ENCODE data around the gene CERK.

Gene CERK

DNA sequence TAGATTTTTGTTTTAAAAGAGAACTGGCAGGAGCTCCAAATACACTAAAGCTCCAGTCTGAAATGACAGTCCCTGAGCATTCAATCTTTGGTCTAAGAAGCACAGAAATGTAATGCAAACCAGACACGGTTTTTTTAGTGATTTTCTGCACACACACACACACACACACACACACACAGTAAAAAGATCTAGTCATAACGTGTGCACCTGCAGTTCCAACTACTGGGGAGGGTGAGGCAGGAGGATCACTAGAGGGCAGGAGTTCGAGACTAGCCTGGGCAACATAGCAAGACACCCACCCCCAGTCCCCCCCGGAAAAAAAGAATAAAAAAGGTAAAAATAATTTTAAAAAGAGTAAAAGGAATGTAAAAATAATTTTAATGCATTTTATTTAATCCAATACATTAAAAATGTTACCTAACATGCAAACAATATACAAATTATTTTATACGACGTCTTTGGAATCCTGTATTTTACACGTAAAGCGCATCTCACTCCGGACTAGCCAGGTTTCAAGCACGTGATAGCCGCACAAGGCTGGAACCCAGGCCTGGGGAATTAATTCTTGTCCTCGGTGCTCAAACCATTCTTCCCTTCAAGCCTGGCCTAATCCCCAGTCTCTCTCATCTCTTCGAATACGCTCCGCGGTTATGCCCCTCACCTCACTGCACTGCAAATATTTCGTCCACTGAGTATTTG, 23.6 kb upstream of the CERK start:
- H3K36me3 ChIP-seq (ENCODE audit: insufficient read depth, low read length) = no peaks in the 10 kb centered on the region
- H3K4me3 ChIP-seq = peak overlapping the region; percentile 98
- H3K9ac ChIP-seq (ENCODE audit: insufficient read length) = peak overlapping the region; percentile 100
- peak overlapping the region; percentile 75 for H3K27ac ChIP-seq
- DNase-seq (ENCODE audit: low read depth, low spot score) = no peak
- TF ChIP-seq POLR2AphosphoS5 (IDR thresholded peaks at IDR 0.05; ENCODE audit: borderline replicate concordance, low read depth, low read length) (no peak), EZH2 (IDR thresholded peaks at IDR 0.05) (no peak), FOXP2 (optimal IDR thresholded peaks at IDR 0.05; ENCODE audit: control extremely low read depth, extremely low read length, insufficient read depth) (no peak)
- H3K9me3 ChIP-seq (ENCODE audit: low read depth, low read length) = no peaks in the 10 kb centered on the region

DNA sequence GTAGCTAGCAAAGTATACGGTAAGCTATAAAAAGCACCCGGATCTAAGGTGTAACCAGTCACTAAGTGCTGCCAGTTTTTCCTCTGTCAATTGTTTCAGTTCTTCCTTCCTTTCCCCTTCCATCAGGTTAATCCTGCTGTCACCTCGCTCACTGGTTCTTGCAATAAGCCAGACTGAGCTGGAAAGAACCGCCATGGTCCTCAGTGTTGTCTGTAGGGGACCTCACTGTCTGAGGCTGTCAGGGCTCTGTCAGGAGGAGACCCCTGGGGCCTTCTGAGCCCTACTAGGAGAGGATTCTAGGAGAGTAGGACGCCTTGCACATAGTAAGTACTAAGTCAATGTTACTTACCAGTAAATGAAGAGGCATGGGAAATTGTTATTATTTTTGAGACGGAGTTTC, 23.0 kb upstream of the CERK start:
- H3K9me3 ChIP-seq (ENCODE audit: low read depth, low read length) = no peaks in the 10 kb centered on the region
- no peaks in the 10 kb centered on the region for H3K36me3 ChIP-seq (ENCODE audit: insufficient read depth, low read length)
- DNase-seq (ENCODE audit: low read depth, low spot score) = no peak
- H3K27ac ChIP-seq = no peak overlapping the region; the same call in 1 of the 2 replicates
- TF ChIP-seq POLR2AphosphoS5 (IDR thresholded peaks at IDR 0.05; ENCODE audit: borderline replicate concordance, low read depth, low read length) = no peak
- TF ChIP-seq EZH2 (IDR thresholded peaks at IDR 0.05) = no peak
- no peak for TF ChIP-seq FOXP2 (optimal IDR thresholded peaks at IDR 0.05; ENCODE audit: control extremely low read depth, extremely low read length, insufficient read depth)
- peak overlapping the region; percentile 100 for H3K9ac ChIP-seq (ENCODE audit: insufficient read length)
- peak overlapping the region; percentile 98 for H3K4me3 ChIP-seq

DNA sequence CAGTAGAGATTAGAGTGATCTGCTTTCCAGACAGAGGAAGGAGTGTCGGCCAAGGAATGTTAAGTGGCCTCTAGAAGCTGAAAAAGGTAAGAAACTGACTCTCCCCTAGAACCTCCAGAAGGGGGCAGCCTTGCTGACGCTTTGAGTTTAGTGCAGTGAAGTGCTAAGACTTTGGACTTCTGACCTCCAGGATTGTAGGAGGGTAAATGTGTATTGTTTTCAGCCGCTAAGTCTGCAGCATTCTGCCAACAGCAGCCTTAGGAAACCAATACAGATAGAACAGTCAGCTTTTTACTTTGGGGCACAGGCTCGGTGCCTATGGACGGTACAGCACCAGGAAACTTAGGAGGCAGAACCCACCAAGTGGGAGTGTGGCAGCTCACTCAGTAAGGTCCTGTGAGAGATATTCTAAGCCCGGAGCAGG, 20.8 kb upstream of the CERK start:
- Histone ChIP-seq H3K36me3 (ENCODE audit: insufficient read depth, low read length) (no peaks in the 10 kb centered on the region), H3K27ac (no peak overlapping the region), H3K4me3 (no peak overlapping the region), H3K9ac (ENCODE audit: insufficient read length) (no peak overlapping the region), H3K9me3 (ENCODE audit: low read depth, low read length) (no peaks in the 10 kb centered on the region)
- no peak for TF ChIP-seq FOXP2 (optimal IDR thresholded peaks at IDR 0.05; ENCODE audit: control extremely low read depth, extremely low read length, insufficient read depth)
- TF ChIP-seq EZH2 (IDR thresholded peaks at IDR 0.05) = no peak
- TF ChIP-seq POLR2AphosphoS5 (IDR thresholded peaks at IDR 0.05; ENCODE audit: borderline replicate concordance, low read depth, low read length) = no peak
- DNase-seq (ENCODE audit: low read depth, low spot score) = no peak

DNA sequence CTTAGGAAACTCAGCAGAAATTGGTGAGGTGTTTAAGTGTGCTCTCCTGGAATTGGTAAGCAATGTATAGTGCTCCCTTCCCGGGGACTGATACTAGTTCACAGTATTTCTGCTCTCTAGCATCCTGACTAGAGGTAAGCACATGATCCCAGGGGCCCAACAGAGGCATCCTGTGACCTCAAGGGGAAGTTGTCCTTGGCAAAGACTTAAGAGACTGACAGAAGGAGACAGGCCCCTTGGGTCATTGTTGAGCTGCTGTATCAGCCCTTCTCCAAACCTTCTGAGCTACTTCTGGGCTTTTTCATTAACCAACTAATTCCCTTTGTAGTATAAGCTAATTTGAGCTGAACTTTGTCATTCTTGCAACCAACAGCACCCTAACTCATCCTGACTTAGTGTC, 20.1 kb upstream of the CERK start:
- no peak overlapping the region for H3K9ac ChIP-seq (ENCODE audit: insufficient read length)
- no peak for DNase-seq (ENCODE audit: low read depth, low spot score)

DNA sequence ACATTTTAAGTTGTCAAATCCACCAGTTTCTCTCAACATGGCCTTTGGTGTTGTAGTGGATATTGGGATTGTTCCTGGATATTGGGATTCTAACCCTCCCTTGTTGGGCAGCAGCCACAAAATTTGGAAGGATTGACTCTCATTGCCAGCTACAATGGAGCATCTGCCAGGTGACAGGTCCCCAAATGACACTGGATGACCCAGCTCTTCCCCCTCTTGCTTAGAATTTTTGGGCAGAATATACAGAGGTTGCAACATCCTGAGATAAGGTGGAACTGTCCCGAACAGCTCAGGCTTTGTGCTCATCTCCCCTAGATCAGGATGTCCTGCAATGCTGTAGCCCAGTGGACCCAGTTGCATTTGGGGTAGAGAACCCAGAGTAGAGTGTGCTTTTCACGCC, 19.1 kb upstream of the CERK start:
- no peak for TF ChIP-seq POLR2AphosphoS5 (IDR thresholded peaks at IDR 0.05; ENCODE audit: borderline replicate concordance, low read depth, low read length)
- no peak for TF ChIP-seq EZH2 (IDR thresholded peaks at IDR 0.05)
- no peak for TF ChIP-seq FOXP2 (optimal IDR thresholded peaks at IDR 0.05; ENCODE audit: control extremely low read depth, extremely low read length, insufficient read depth)
- Histone ChIP-seq H3K27ac (no peak overlapping the region), H3K36me3 (ENCODE audit: insufficient read depth, low read length) (no peaks in the 10 kb centered on the region), H3K9me3 (ENCODE audit: low read depth, low read length) (no peaks in the 10 kb centered on the region), H3K4me3 (no peak overlapping the region), H3K9ac (ENCODE audit: insufficient read length) (no peak overlapping the region)
- DNase-seq (ENCODE audit: low read depth, low spot score) = no peak

More for the DNA sequence above, 20.1 kb upstream of the CERK start:
- H3K36me3 ChIP-seq (ENCODE audit: insufficient read depth, low read length) = no peaks in the 10 kb centered on the region
- TF ChIP-seq EZH2 (IDR thresholded peaks at IDR 0.05) = no peak
- TF ChIP-seq FOXP2 (optimal IDR thresholded peaks at IDR 0.05; ENCODE audit: control extremely low read depth, extremely low read length, insufficient read depth) = no peak
- TF ChIP-seq POLR2AphosphoS5 (IDR thresholded peaks at IDR 0.05; ENCODE audit: borderline replicate concordance, low read depth, low read length) = no peak
- H3K4me3 ChIP-seq = no peak overlapping the region
- H3K9me3 ChIP-seq (ENCODE audit: low read depth, low read length) = no peaks in the 10 kb centered on the region
- H3K27ac ChIP-seq = no peak overlapping the region

DNA sequence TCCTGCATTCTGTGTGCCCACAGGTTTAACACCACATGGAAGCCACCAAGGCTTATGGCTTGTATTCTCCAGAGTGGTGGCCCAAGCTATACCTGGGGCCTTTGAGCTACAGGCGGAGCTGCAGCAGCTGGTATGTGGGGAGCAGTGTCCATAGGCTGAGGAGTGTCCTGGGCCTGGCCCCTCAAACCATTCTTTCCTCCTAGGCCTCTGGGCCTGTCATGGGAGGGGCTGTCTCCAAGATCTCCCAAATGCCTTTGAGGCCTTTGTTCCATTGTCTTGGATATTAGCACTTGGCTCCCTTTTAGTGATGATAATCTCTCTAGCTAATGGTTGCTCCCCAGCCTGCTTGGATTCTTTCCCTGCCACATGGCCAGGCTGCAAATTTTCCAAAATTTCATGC, 18.0 kb upstream of the CERK start:
- TF ChIP-seq EZH2 (IDR thresholded peaks at IDR 0.05) = no peak
- no peak for TF ChIP-seq POLR2AphosphoS5 (IDR thresholded peaks at IDR 0.05; ENCODE audit: borderline replicate concordance, low read depth, low read length)
- no peak for TF ChIP-seq FOXP2 (optimal IDR thresholded peaks at IDR 0.05; ENCODE audit: control extremely low read depth, extremely low read length, insufficient read depth)
- no peak for DNase-seq (ENCODE audit: low read depth, low spot score)
- no peak overlapping the region for H3K9ac ChIP-seq (ENCODE audit: insufficient read length)
- no peaks in the 10 kb centered on the region for H3K9me3 ChIP-seq (ENCODE audit: low read depth, low read length)
- no peaks in the 10 kb centered on the region for H3K36me3 ChIP-seq (ENCODE audit: insufficient read depth, low read length)
- no peak overlapping the region for H3K4me3 ChIP-seq
- no peak overlapping the region for H3K27ac ChIP-seq

DNA sequence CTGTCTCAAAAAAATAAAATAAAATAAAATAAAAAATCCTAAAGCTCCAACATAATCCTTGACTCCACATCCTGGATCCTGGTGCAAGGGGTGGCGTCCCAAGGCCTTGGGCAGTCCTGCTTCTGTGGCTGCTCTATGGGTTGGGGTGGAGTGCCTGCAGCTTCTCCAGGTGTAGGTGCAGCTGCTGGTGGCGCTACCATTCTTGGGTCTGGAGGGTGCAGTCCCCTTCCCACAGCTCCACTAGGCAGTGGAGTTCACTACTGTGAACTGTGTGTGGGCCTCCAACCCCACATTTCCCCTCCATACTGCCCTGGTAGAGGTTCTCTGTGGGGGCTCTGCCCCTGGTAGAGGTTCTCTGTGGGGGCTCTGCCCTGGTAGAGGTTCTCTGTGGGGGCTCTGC, 17.5 kb upstream of the CERK start:
- TF ChIP-seq POLR2AphosphoS5 (IDR thresholded peaks at IDR 0.05; ENCODE audit: borderline replicate concordance, low read depth, low read length) (no peak), EZH2 (IDR thresholded peaks at IDR 0.05) (no peak), FOXP2 (optimal IDR thresholded peaks at IDR 0.05; ENCODE audit: control extremely low read depth, extremely low read length, insufficient read depth) (no peak)
- no peak overlapping the region for H3K4me3 ChIP-seq
- no peak overlapping the region for H3K9ac ChIP-seq (ENCODE audit: insufficient read length)
- no peaks in the 10 kb centered on the region for H3K9me3 ChIP-seq (ENCODE audit: low read depth, low read length)
- no peaks in the 10 kb centered on the region for H3K36me3 ChIP-seq (ENCODE audit: insufficient read depth, low read length)
- no peak for DNase-seq (ENCODE audit: low read depth, low spot score)
- no peak overlapping the region for H3K27ac ChIP-seq

DNA sequence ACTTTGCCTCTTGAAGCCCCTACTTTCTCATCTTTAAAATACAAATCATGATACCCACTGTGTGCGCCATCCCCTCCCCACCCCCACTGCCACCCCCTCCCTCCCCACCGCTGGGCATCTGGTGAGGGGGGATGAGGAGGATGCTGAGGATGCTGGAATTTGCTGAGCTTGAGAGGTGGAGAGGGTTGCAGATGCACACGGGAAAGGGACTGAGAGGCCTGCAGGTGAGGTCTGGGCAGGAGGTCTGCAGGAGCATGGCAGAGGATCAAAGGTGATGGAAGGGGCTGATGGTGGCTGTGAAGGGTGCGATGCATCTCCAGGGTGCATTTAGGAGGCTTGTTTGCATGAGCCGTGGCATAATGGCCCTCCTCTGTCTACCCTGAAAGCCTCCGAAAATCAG, 16.8 kb upstream of the CERK start:
- Histone ChIP-seq H3K9ac (ENCODE audit: insufficient read length) (no peak overlapping the region), H3K27ac (no peak overlapping the region), H3K4me3 (no peak overlapping the region), H3K36me3 (ENCODE audit: insufficient read depth, low read length) (no peaks in the 10 kb centered on the region), H3K9me3 (ENCODE audit: low read depth, low read length) (no peaks in the 10 kb centered on the region)
- no peak for TF ChIP-seq POLR2AphosphoS5 (IDR thresholded peaks at IDR 0.05; ENCODE audit: borderline replicate concordance, low read depth, low read length)
- no peak for TF ChIP-seq FOXP2 (optimal IDR thresholded peaks at IDR 0.05; ENCODE audit: control extremely low read depth, extremely low read length, insufficient read depth)
- TF ChIP-seq EZH2 (IDR thresholded peaks at IDR 0.05) = no peak
- no peak for DNase-seq (ENCODE audit: low read depth, low spot score)

Measured in SK-N-MC (cell line).